Omental fat pad (tissue), 4 donors: ENCODE results near the gene RBBP5. TPM values are rescaled to one million over a fixed set of nuclear protein-coding genes. Genes with fewer than 3 reads are reported as not detected.

Experiments
- ATAC-seq: fragments of 150-250 bp; one replicate; pipeline ENCODE4 v1.9.1; 2016; ENCODE audit warnings: mild to moderate bottlenecking, moderate library complexity; ENCODE audit not compliant: low FRiP score
- DNase-seq: peaks from one replicate; pipeline ENCODE4 v3.0.0-alpha.2; 2019; ENCODE audit warnings: low spot score
- total RNA-seq, 4 donors: library from RNA; depleted of rRNA; stranded (reverse); fragments of >200 nt; gene quantifications; one replicate each; pipeline ENCODE4 v1.1.0, GENCODE V29; 2016
- TF ChIP-seq, protein P1 (sequence below), 3 donors: fragments of 450-650 bp; IDR thresholded peaks; one replicate each; pipeline ENCODE4 v1.5.1; 2016 to 2017; ENCODE audit warnings: antibody characterized with exemption in 3 of 3, mild to moderate bottlenecking in 3 of 3, moderate library complexity in 2 of 3

Gene RBBP5
- total RNA-seq, 4 donors from 2014 or later, result 11.9 to 15.6 (median 12.8) TPM

- no peak for ATAC-seq
- TF ChIP-seq, protein P1, sequence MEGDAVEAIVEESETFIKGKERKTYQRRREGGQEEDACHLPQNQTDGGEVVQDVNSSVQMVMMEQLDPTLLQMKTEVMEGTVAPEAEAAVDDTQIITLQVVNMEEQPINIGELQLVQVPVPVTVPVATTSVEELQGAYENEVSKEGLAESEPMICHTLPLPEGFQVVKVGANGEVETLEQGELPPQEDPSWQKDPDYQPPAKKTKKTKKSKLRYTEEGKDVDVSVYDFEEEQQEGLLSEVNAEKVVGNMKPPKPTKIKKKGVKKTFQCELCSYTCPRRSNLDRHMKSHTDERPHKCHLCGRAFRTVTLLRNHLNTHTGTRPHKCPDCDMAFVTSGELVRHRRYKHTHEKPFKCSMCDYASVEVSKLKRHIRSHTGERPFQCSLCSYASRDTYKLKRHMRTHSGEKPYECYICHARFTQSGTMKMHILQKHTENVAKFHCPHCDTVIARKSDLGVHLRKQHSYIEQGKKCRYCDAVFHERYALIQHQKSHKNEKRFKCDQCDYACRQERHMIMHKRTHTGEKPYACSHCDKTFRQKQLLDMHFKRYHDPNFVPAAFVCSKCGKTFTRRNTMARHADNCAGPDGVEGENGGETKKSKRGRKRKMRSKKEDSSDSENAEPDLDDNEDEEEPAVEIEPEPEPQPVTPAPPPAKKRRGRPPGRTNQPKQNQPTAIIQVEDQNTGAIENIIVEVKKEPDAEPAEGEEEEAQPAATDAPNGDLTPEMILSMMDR (IDR thresholded peaks at IDR 0.05), result no peak
- DNase-seq, result no peak
Measured at GRCh38 chr1:205129447-205130029, 7.8 kb upstream of the RBBP5 start.

DNA sequence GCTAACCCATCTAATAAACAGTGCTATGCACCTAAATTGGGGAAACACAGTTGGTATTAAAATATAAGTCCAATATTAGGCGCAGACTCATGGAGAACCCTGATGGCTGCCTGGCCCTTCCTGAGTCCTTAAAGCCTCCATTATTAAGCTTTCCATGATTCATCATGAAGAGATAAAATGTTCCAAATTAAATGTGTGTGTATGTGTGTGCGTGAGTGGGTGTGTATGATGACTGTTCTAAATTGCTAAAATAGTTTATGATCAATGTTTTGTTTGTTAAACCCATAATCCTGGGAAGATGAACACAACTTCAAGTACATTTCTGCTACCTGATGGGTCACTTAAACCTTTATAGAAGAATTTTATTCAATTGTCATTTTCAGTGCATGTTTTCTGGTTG, 6.3 kb upstream of the RBBP5 start:
- ATAC-seq (no peak), DNase-seq (no peak)
- TF ChIP-seq, protein P1 (IDR thresholded peaks at IDR 0.05), result no peak

- ATAC-seq (no peak), DNase-seq (no peak)
- TF ChIP-seq, protein P1 (IDR thresholded peaks at IDR 0.05), result no peak
Measured at GRCh38 chr1:205127646-205128045, 5.9 kb upstream of the RBBP5 start.

GRCh38 chr1:205124726-205125125, 2.9 kb upstream of the RBBP5 start:
- TF ChIP-seq, protein P1 (IDR thresholded peaks at IDR 0.05), result no peak
- DNase-seq (no peak), ATAC-seq (no peak)

GRCh38 chr1:205122489-205122882, 708 bp upstream of the RBBP5 start:
- peak; percentile 16 for ATAC-seq
- DNase-seq, result no peak
- TF ChIP-seq, protein P1 (IDR thresholded peaks at IDR 0.05), result no peak

DNA sequence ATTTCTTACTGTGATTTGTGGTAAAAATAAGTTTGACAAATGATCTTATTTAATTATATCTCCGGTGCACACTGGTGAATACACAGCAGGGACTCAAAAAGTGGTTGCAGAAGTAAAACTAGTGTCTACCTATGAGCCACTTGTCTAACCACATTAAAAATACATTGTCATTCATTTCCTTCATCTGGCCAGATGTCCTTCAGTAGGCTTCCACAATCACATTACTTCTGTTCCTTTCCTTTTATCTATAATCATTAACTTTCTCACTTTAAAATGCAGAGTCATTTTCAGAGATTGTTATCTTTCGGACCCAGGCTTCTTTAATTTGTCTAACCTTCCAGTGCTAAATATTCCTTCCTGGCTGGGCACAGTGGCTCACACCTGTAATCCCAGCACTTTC, 3.0 kb downstream of the RBBP5 start:
- TF ChIP-seq, protein P1 (IDR thresholded peaks at IDR 0.05), result no peak
- ATAC-seq, result no peak
- DNase-seq, result no peak

GRCh38 chr1:205111354-205111753, 10.4 kb downstream of the RBBP5 start:
- DNase-seq, result no peak
- TF ChIP-seq, protein P1 (IDR thresholded peaks at IDR 0.05), result no peak
- ATAC-seq, result no peak
